ENCODE results near the gene ZNF367.

DNA sequence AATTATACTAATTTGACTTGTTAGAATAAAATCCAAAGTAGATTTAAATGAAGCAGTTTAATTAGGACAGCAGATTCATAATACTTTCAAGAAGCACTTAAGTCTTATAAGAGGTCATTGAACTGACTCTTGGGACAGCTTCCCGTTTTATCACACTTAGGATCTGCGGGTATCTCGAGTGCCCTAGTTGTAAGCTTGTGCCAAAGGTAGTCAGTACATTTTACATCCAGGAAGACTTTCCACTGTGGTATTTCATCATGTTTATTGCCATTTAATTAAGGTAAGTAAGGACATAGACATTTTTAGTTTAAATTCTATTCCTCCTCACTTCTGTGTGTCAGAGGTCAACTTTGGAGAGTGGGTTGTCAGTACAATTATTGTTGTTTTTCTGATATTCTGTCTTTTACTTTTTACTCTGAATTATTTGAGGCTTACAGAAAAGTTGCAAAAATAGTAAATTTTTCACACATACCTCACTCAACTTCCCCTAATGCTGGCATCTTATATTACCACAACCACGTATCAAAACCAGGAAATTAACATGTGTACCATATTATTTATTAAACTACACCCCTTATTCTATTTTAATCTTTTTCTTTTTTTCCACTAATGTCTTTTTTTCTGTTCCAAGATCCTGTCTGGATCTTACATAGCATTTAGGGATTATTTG lies 7.5 kb upstream of the ZNF367 start:
- TF ChIP-seq CTCF (IDR thresholded peaks at IDR 0.05; ENCODE audit: low read depth, low read length, missing input control) (no peak), YY1 (IDR thresholded peaks at IDR 0.05) (no peak), JUND (IDR thresholded peaks at IDR 0.05) (no peak), NR2F2 (IDR thresholded peaks at IDR 0.05) (no peak), SP1 (IDR thresholded peaks at IDR 0.05) (no peak), MAX (IDR thresholded peaks at IDR 0.05) (no peak), HNF4G (IDR thresholded peaks at IDR 0.05) (no peak)
- TF ChIP-seq, protein P1, sequence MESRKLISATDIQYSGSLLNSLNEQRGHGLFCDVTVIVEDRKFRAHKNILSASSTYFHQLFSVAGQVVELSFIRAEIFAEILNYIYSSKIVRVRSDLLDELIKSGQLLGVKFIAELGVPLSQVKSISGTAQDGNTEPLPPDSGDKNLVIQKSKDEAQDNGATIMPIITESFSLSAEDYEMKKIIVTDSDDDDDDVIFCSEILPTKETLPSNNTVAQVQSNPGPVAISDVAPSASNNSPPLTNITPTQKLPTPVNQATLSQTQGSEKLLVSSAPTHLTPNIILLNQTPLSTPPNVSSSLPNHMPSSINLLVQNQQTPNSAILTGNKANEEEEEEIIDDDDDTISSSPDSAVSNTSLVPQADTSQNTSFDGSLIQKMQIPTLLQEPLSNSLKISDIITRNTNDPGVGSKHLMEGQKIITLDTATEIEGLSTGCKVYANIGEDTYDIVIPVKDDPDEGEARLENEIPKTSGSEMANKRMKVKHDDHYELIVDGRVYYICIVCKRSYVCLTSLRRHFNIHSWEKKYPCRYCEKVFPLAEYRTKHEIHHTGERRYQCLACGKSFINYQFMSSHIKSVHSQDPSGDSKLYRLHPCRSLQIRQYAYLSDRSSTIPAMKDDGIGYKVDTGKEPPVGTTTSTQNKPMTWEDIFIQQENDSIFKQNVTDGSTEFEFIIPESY (IDR thresholded peaks at IDR 0.05) = no peak
